Nucleus accumbens (tissue), 56 donors: Measurements from ENCODE around the gene MGAT4C.
"Not testable (repeated sequence)": the region's sequence is repeated elsewhere in the genome, so short reads cannot be mapped to it uniquely, and the experiment has no call there.

Experiments
- DNase-seq, 56 donors: peaks; one replicate each; lab custom pipeline; 2025; lab: John Stamatoyannopoulos, UW

Gene MGAT4C

GRCh38 chr12:86139671-86140070, 116.5 kb downstream of the MGAT4C start:
- DNase-seq = no peak

- DNase-seq = no peak
Measured at GRCh38 chr12:86138770-86139169, 117.4 kb downstream of the MGAT4C start.

- no peak for DNase-seq
Measured at GRCh38 chr12:86137936-86138335, 118.3 kb downstream of the MGAT4C start.

GRCh38 chr12:86134561-86134960, 121.6 kb downstream of the MGAT4C start:
- DNase-seq = no peak

- DNase-seq = not testable (repeated sequence)
Measured at GRCh38 chr12:86126900-86127299, 129.3 kb downstream of the MGAT4C start.

- DNase-seq = no peak
Measured at GRCh38 chr12:86122846-86123468, 133.2 kb downstream of the MGAT4C start.

GRCh38 chr12:86118161-86118560, 138.0 kb downstream of the MGAT4C start:
- DNase-seq = no peak

- DNase-seq = no peak
Measured at GRCh38 chr12:86117711-86118110, 138.5 kb downstream of the MGAT4C start.

- DNase-seq = no peak
Measured at GRCh38 chr12:86104087-86104486, 152.1 kb downstream of the MGAT4C start.

- no peak for DNase-seq
Measured at GRCh38 chr12:86097161-86097560, 159.0 kb downstream of the MGAT4C start.

GRCh38 chr12:86091681-86092080, 164.5 kb downstream of the MGAT4C start:
- DNase-seq = no peak

GRCh38 chr12:86081843-86082242, 174.3 kb downstream of the MGAT4C start:
- no peak for DNase-seq

GRCh38 chr12:86059052-86059451, 197.1 kb downstream of the MGAT4C start:
- DNase-seq = not testable (repeated sequence)

GRCh38 chr12:86057092-86057845, 198.9 kb downstream of the MGAT4C start:
- no peak for DNase-seq

- no peak for DNase-seq
Measured at GRCh38 chr12:86052921-86053320, 203.3 kb downstream of the MGAT4C start.

GRCh38 chr12:86050010-86050409, 206.2 kb downstream of the MGAT4C start:
- no peak for DNase-seq

- DNase-seq = no peak
Measured at GRCh38 chr12:86044396-86044795, 211.8 kb downstream of the MGAT4C start.

- DNase-seq = no peak
Measured at GRCh38 chr12:86042062-86042461, 214.1 kb downstream of the MGAT4C start.

- DNase-seq = no peak
Measured at GRCh38 chr12:86018361-86018760, 237.8 kb downstream of the MGAT4C start.

- no peak for DNase-seq
Measured at GRCh38 chr12:86015026-86015425, 241.2 kb downstream of the MGAT4C start.

- no peak for DNase-seq
Measured at GRCh38 chr12:86006727-86007126, 249.5 kb downstream of the MGAT4C start.

GRCh38 chr12:85998074-85998473, 258.1 kb downstream of the MGAT4C start:
- DNase-seq = no peak
